ENCODE results near the gene POU2F1.
"Not testable (repeated sequence)": the region's sequence is repeated elsewhere in the genome, so short reads cannot be mapped to it uniquely, and the experiment has no call there.

POU2F1 gene

GRCh38 chr1:167238713-167239112 is 18.0 kb downstream of the POU2F1 start:
- no peak for DNase-seq
- no peak overlapping the region for H3K9ac ChIP-seq (ENCODE audit: low read length)
- H3K27ac ChIP-seq (ENCODE audit: low read length, poor library complexity, severe bottlenecking) = no peak overlapping the region
- H3K4ac ChIP-seq (ENCODE audit: low read depth in 1 of 2, low read length in 2 of 2) = no peak overlapping the region
- no peak overlapping the region for H3K4me3 ChIP-seq (ENCODE audit: insufficient read depth in 1 of 2, low read depth in 1 of 2, low read length in 2 of 2)
- H3K23ac ChIP-seq (ENCODE audit: low read length in 2 of 2) = no peak overlapping the region
- no peak overlapping the region for H2BK120ac ChIP-seq (ENCODE audit: low read depth, low read length)
- H3K9me3 ChIP-seq (ENCODE audit: control insufficient read depth, low read length) = no peaks in the 10 kb centered on the region
- H3K4me1 ChIP-seq (ENCODE audit: control insufficient read depth, insufficient read depth, low read depth, low read length) = no peaks in the 10 kb centered on the region
- no peak overlapping the region for H3K14ac ChIP-seq (ENCODE audit: low read length in 2 of 2)
- H4K91ac ChIP-seq (ENCODE audit: low read length) = no peak overlapping the region
- H2BK12ac ChIP-seq (ENCODE audit: low read length in 2 of 2) = no peak overlapping the region
- H3K79me1 ChIP-seq (replicated peaks; ENCODE audit: low read length, poor library complexity, severe bottlenecking) = peaks cover 16% of the 10 kb centered on the region
- no peak overlapping the region for H2AFZ ChIP-seq (ENCODE audit: low read depth, low read length)
- H2AK5ac ChIP-seq (ENCODE audit: low read length, severe bottlenecking) = no peak overlapping the region
- no peak overlapping the region for H2BK15ac ChIP-seq (ENCODE audit: low read depth, poor library complexity, severe bottlenecking)
- H2BK5ac ChIP-seq (ENCODE audit: low read depth, low read length, poor library complexity, severe bottlenecking) = no peak overlapping the region
- no peaks in the 10 kb centered on the region for H3K27me3 ChIP-seq (ENCODE audit: control insufficient read depth in 1 of 2, insufficient read depth in 1 of 2, low read length in 2 of 2)
- no peak overlapping the region for H3K18ac ChIP-seq (ENCODE audit: low read depth in 1 of 2, low read length in 2 of 2)
- no peak overlapping the region for H3K4me2 ChIP-seq (ENCODE audit: low read length, poor library complexity, severe bottlenecking)
- no peaks in the 10 kb centered on the region for H3K36me3 ChIP-seq (ENCODE audit: control insufficient read depth in 1 of 2, insufficient read depth in 2 of 2, low read depth in 1 of 2, low read length in 2 of 2)
- H4K8ac ChIP-seq (ENCODE audit: low read length) = no peak overlapping the region

GRCh38 chr1:167239257-167239656 is 18.6 kb downstream of the POU2F1 start:
- H2AK5ac ChIP-seq (ENCODE audit: low read length, severe bottlenecking) = no peak overlapping the region
- peaks cover 3% of the 10 kb centered on the region for H3K9me3 ChIP-seq (ENCODE audit: control insufficient read depth, low read length)
- H3K9ac ChIP-seq (ENCODE audit: low read length) = no peak overlapping the region
- H2BK15ac ChIP-seq (ENCODE audit: low read depth, poor library complexity, severe bottlenecking) = no peak overlapping the region
- peaks cover 18% of the 10 kb centered on the region for H3K79me1 ChIP-seq (replicated peaks; ENCODE audit: low read length, poor library complexity, severe bottlenecking)
- H3K18ac ChIP-seq (ENCODE audit: low read depth in 1 of 2, low read length in 2 of 2) = no peak overlapping the region
- no peak overlapping the region for H2BK120ac ChIP-seq (ENCODE audit: low read depth, low read length)
- H3K14ac ChIP-seq (ENCODE audit: low read length in 2 of 2) = no peak overlapping the region
- H3K36me3 ChIP-seq (ENCODE audit: control insufficient read depth in 1 of 2, insufficient read depth in 2 of 2, low read depth in 1 of 2, low read length in 2 of 2) = peaks cover 0 to 5% of the 10 kb centered on the region in 2 experiments
- no peak overlapping the region for H3K4me3 ChIP-seq (ENCODE audit: insufficient read depth in 1 of 2, low read depth in 1 of 2, low read length in 2 of 2)
- no peak overlapping the region for H2BK5ac ChIP-seq (ENCODE audit: low read depth, low read length, poor library complexity, severe bottlenecking)
- H3K4me1 ChIP-seq (ENCODE audit: control insufficient read depth, insufficient read depth, low read depth, low read length) = no peaks in the 10 kb centered on the region
- no peak overlapping the region for H3K4me2 ChIP-seq (ENCODE audit: low read length, poor library complexity, severe bottlenecking)
- no CpG with 5 or more reads among the region's 2 CpGs for WGBS
- H2AFZ ChIP-seq (ENCODE audit: low read depth, low read length) = no peak overlapping the region
- H3K27ac ChIP-seq (ENCODE audit: low read length, poor library complexity, severe bottlenecking) = no peak overlapping the region
- H4K8ac ChIP-seq (ENCODE audit: low read length) = no peak overlapping the region
- DNase-seq = no peak
- H2BK12ac ChIP-seq (ENCODE audit: low read length in 2 of 2) = no peak overlapping the region
- H3K23ac ChIP-seq (ENCODE audit: low read length in 2 of 2) = no peak overlapping the region
- H4K91ac ChIP-seq (ENCODE audit: low read length) = no peak overlapping the region
- no peaks in the 10 kb centered on the region for H3K27me3 ChIP-seq (ENCODE audit: control insufficient read depth in 1 of 2, insufficient read depth in 1 of 2, low read length in 2 of 2)
- H3K4ac ChIP-seq (ENCODE audit: low read depth in 1 of 2, low read length in 2 of 2) = no peak overlapping the region

- no peak overlapping the region for H2BK5ac ChIP-seq (ENCODE audit: low read depth, low read length, poor library complexity, severe bottlenecking)
- no peaks in the 10 kb centered on the region for H3K27me3 ChIP-seq (ENCODE audit: control insufficient read depth in 1 of 2, insufficient read depth in 1 of 2, low read length in 2 of 2)
- H3K27ac ChIP-seq (ENCODE audit: low read length, poor library complexity, severe bottlenecking) = no peak overlapping the region
- H3K4ac ChIP-seq (ENCODE audit: low read depth in 1 of 2, low read length in 2 of 2) = no peak overlapping the region
- no peak overlapping the region for H4K91ac ChIP-seq (ENCODE audit: low read length)
- H3K4me2 ChIP-seq (ENCODE audit: low read length, poor library complexity, severe bottlenecking) = no peak overlapping the region
- H3K9me3 ChIP-seq (ENCODE audit: control insufficient read depth, low read length) = peaks cover 7% of the 10 kb centered on the region
- H2AK5ac ChIP-seq (ENCODE audit: low read length, severe bottlenecking) = no peak overlapping the region
- no peaks in the 10 kb centered on the region for H3K4me1 ChIP-seq (ENCODE audit: control insufficient read depth, insufficient read depth, low read depth, low read length)
- no peak overlapping the region for H3K23ac ChIP-seq (ENCODE audit: low read length in 2 of 2)
- no peak overlapping the region for H3K9ac ChIP-seq (ENCODE audit: low read length)
- H3K36me3 ChIP-seq (ENCODE audit: control insufficient read depth in 1 of 2, insufficient read depth in 2 of 2, low read depth in 1 of 2, low read length in 2 of 2) = peaks cover 0 to 5% of the 10 kb centered on the region in 2 experiments
- no peak overlapping the region for H3K14ac ChIP-seq (ENCODE audit: low read length in 2 of 2)
- H2BK15ac ChIP-seq (ENCODE audit: low read depth, poor library complexity, severe bottlenecking) = no peak overlapping the region
- no peak overlapping the region for H2AFZ ChIP-seq (ENCODE audit: low read depth, low read length)
- no peak for DNase-seq
- no peak overlapping the region for H2BK12ac ChIP-seq (ENCODE audit: low read length in 2 of 2)
- no peak overlapping the region for H3K18ac ChIP-seq (ENCODE audit: low read depth in 1 of 2, low read length in 2 of 2)
- H3K4me3 ChIP-seq (ENCODE audit: insufficient read depth in 1 of 2, low read depth in 1 of 2, low read length in 2 of 2) = no peak overlapping the region
- H2BK120ac ChIP-seq (ENCODE audit: low read depth, low read length) = no peak overlapping the region
- peaks cover 19% of the 10 kb centered on the region for H3K79me1 ChIP-seq (replicated peaks; ENCODE audit: low read length, poor library complexity, severe bottlenecking)
- 92% methylated on average over 2 of the region's 2 CpGs for WGBS
- no peak overlapping the region for H4K8ac ChIP-seq (ENCODE audit: low read length)
Observed at GRCh38 chr1:167244244-167244643, 23.6 kb downstream of the POU2F1 start.

- H3K23ac ChIP-seq (ENCODE audit: low read length in 2 of 2); H4K91ac ChIP-seq (ENCODE audit: low read length); H2BK5ac ChIP-seq (ENCODE audit: low read depth, low read length, poor library complexity, severe bottlenecking); H3K27me3 ChIP-seq (ENCODE audit: control insufficient read depth in 1 of 2, insufficient read depth in 1 of 2, low read length in 2 of 2); DNase-seq; H3K9ac ChIP-seq (ENCODE audit: low read length); H2AFZ ChIP-seq (ENCODE audit: low read depth, low read length); H3K14ac ChIP-seq (ENCODE audit: low read length in 2 of 2); H3K9me3 ChIP-seq (ENCODE audit: control insufficient read depth, low read length); H3K4me3 ChIP-seq (ENCODE audit: insufficient read depth in 1 of 2, low read depth in 1 of 2, low read length in 2 of 2); H3K4me2 ChIP-seq (ENCODE audit: low read length, poor library complexity, severe bottlenecking); H4K8ac ChIP-seq (ENCODE audit: low read length); H3K27ac ChIP-seq (ENCODE audit: low read length, poor library complexity, severe bottlenecking); H2BK12ac ChIP-seq (ENCODE audit: low read length in 2 of 2); H2BK120ac ChIP-seq (ENCODE audit: low read depth, low read length); H2AK5ac ChIP-seq (ENCODE audit: low read length, severe bottlenecking); H3K4me1 ChIP-seq (ENCODE audit: control insufficient read depth, insufficient read depth, low read depth, low read length); H3K4ac ChIP-seq (ENCODE audit: low read depth in 1 of 2, low read length in 2 of 2); H3K18ac ChIP-seq (ENCODE audit: low read depth in 1 of 2, low read length in 2 of 2); H2BK15ac ChIP-seq (ENCODE audit: low read depth, poor library complexity, severe bottlenecking); H3K36me3 ChIP-seq (ENCODE audit: control insufficient read depth in 1 of 2, insufficient read depth in 2 of 2, low read depth in 1 of 2, low read length in 2 of 2): not testable (repeated sequence)
- WGBS = 94% methylated on average over 5 of the region's 5 CpGs
- peaks cover 23% of the 10 kb centered on the region for H3K79me1 ChIP-seq (replicated peaks; ENCODE audit: low read length, poor library complexity, severe bottlenecking)
Observed at GRCh38 chr1:167245168-167245567, 24.5 kb downstream of the POU2F1 start.

Measured in mesenchymal stem cell (in vitro differentiated cells and primary cell).